ENCODE results near the gene CD58. TPM values are rescaled to one million over a fixed set of nuclear protein-coding genes. Genes with fewer than 3 reads are reported as not detected.

Gene CD58
- total RNA-seq, 4 donors from 2014 or later: 23.1 to 63.0 (median 39.0) TPM

- H3K9me3 ChIP-seq: no peaks in the 10 kb centered on the region
- H3K36me3 ChIP-seq: no peaks in the 10 kb centered on the region
- H3K4me3 ChIP-seq: no peak overlapping the region
- DNase-seq: no peak
- TF ChIP-seq CTCF (IDR thresholded peaks at IDR 0.05) (no peak), POLR2A (IDR thresholded peaks at IDR 0.05) (no peak)
- no peaks in the 10 kb centered on the region for H3K27me3 ChIP-seq
- H3K4me1 ChIP-seq: peaks cover 0 to 46% (median 4%) of the 10 kb centered on the region in 4 donors
- no peak overlapping the region for H3K27ac ChIP-seq
Observed at GRCh38 chr1:116487583-116487982, 83.2 kb downstream of the CD58 start.

- H3K27ac ChIP-seq: peak overlapping the region in 1 of 4 donors; percentile 96
Observed at GRCh38 chr1:116487031-116487430, 83.8 kb downstream of the CD58 start.

DNA sequence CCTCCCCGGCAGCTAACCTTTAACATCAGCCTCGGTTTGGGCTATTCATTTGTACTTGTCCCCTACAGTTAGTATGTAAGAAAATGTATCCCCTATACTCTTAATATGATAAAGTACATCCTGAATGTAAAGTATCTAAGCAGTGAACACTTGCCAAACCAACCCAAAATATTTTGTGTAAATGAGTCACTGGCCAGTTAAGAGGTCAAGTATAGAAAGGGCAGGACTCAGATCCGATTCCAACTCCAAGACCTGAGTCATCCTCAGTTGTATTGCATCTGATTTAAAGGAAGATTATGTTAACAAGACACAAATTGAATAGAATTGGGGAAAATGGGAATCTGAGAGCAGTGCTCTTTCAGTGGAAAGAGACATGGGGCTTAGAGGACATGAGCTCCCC, 84.4 kb downstream of the CD58 start:
- TF ChIP-seq CTCF (IDR thresholded peaks at IDR 0.05): no peak
- no peak for TF ChIP-seq POLR2A (IDR thresholded peaks at IDR 0.05)
- H3K9me3 ChIP-seq: no peaks in the 10 kb centered on the region
- H3K4me1 ChIP-seq: peaks cover 0 to 52% (median 4%) of the 10 kb centered on the region in 4 donors
- H3K4me3 ChIP-seq: no peak overlapping the region
- no peak for DNase-seq
- no peaks in the 10 kb centered on the region for H3K36me3 ChIP-seq
- peak overlapping the region in 1 of 4 donors; percentile 96 for H3K27ac ChIP-seq
- H3K27me3 ChIP-seq: no peaks in the 10 kb centered on the region

More at GRCh38 chr1:116487031-116487430, 83.8 kb downstream of the CD58 start:
- no peaks in the 10 kb centered on the region for H3K9me3 ChIP-seq
- H3K27me3 ChIP-seq: no peaks in the 10 kb centered on the region
- H3K36me3 ChIP-seq: no peaks in the 10 kb centered on the region
- TF ChIP-seq POLR2A (IDR thresholded peaks at IDR 0.05) (no peak), CTCF (IDR thresholded peaks at IDR 0.05) (no peak)
- no peak for DNase-seq
- no peak overlapping the region for H3K4me3 ChIP-seq
- peaks cover 0 to 49% (median 4%) of the 10 kb centered on the region in 4 donors for H3K4me1 ChIP-seq

DNA sequence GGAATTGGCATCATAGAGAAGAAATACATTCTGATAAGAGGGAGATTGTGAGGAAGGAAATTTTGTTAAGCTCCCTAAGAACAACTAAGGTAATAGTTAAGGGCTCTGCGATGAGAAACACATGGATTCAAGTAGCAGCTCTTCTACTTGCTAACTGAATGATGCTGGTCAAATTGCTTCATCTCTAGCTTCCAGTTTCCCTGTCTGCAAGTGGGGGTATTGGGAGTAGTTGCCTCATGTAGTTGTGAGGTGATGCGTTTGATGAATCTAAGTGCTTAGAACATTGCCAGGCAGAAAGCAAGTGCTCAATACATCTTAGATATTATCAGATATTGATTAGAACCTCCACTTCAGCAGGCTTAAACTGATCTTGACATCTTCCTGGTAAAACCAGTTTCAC, 84.8 kb downstream of the CD58 start:
- TF ChIP-seq CTCF (IDR thresholded peaks at IDR 0.05) (no peak), POLR2A (IDR thresholded peaks at IDR 0.05) (no peak)
- Histone ChIP-seq H3K36me3 (no peaks in the 10 kb centered on the region), H3K27ac (peak overlapping the region in 3 of 4 donors; percentile 45 to 96 (median 91)), H3K9me3 (no peaks in the 10 kb centered on the region), H3K4me3 (no peak overlapping the region), H3K4me1 (peaks cover 0 to 55% (median 4%) of the 10 kb centered on the region in 4 donors), H3K27me3 (no peaks in the 10 kb centered on the region)
- DNase-seq: no peak

- Histone ChIP-seq H3K4me1 (peaks cover 0 to 50% (median 4%) of the 10 kb centered on the region in 4 donors), H3K27ac (peak overlapping the region in 3 of 4 donors; percentile 78 to 96 (median 91)), H3K27me3 (no peaks in the 10 kb centered on the region), H3K36me3 (no peaks in the 10 kb centered on the region), H3K4me3 (no peak overlapping the region), H3K9me3 (no peaks in the 10 kb centered on the region)
- DNase-seq: peak; percentile 81 to 96 (median 95)
- TF ChIP-seq POLR2A (IDR thresholded peaks at IDR 0.05) (peak in 1 of 2 donors; percentile 74), CTCF (IDR thresholded peaks at IDR 0.05) (peak; percentile 66 to 97 (median 92))
Observed at GRCh38 chr1:116485071-116485735, 85.6 kb downstream of the CD58 start.

All from Peyer's patch (tissue), 4 donors.